Daoy (cell line): ENCODE measurements around the gene TIMM29. TPM values are rescaled to one million over a fixed set of nuclear protein-coding genes. Genes with fewer than 3 reads are reported as not detected.
"Not testable (repeated sequence)": the region's sequence is repeated elsewhere in the genome, so short reads cannot be mapped to it uniquely, and the experiment has no call there.

Experiments used
- DNase-seq: peaks from one replicate; pipeline ENCODE4 v3.0.0-alpha.2; 2015; ENCODE audit warnings: low read depth
- total RNA-seq: library from RNA; depleted of rRNA; stranded (reverse); fragments of >200 nt; shearing (Covaris generic); gene quantifications from 2 replicates; pipeline ENCODE4 v1.2.3, GENCODE V29; 2014

Gene TIMM29
- total RNA-seq, 1 experiment from 2014 or later = 67.1 TPM

- no peak for DNase-seq
Measured at GRCh38 chr19:10912619-10913018, 16.0 kb upstream of the TIMM29 start.

GRCh38 chr19:10913716-10914340, 14.8 kb upstream of the TIMM29 start:
- DNase-seq = no peak

DNA sequence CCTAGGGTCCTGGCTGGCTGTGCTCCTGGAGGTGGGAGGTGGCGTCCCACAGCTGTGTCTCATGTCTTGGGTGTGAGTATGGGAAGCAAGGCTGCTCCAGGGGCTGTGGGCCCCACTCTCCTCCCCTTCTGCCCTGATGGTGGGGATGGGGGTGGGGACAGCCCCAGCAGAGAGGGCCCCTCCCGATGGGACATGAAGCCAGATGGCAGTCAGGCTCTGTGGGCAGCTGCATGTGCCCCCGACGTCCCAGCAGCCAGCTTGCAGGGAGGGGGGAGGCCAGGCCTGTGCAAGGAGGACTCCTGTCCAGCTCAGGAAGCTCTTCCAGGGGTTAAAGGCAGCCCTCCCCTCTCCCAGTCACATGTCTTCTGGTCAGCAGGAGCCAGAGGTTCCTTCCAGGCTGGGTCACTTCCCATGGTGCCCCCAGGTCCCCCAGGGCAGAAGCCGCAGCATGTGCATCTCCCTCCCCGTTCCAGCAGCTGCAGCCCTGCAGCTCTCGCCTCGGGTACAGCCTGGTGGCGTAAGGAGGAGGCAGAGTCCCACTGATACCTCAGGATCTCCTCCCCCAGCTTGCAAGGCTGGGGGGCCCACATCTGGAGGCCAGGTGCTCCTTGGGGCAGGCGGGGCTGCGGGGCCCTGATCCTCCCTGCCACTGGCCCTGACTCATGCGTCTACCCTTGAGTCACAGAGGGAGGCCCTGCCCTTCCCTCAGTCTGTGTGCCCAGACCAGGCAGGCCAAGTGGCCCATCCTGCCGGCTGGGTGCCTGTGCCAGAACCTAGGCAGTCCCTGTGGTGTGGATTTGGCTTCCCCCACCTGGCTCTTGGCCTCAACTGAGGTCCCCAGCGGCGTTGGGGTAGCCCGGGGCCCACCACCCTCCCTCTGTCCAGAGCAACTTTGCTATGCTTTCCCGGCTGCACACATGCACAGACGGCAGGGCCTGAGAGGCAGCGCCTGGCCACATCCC, 13.2 kb upstream of the TIMM29 start:
- DNase-seq = peak; percentile 92

DNA sequence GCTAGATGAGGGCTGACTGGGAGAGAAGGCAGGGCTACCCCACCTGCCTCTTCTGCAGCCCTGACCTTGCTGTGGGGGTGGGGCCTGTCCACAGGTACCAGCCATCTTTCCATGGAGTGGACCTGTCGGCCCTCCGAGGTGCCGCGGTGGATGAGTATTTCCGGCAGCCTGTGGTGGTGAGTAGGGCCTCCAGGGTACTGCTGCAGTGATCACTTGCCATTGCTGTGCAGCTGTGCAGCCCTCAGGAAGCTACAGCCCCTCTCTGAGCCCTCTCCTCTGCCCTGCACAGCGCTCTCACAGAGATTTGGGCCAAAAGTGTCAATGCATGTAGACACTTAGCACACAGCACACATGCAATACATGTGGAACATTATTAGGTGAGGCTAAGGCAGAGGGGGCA, 12.0 kb upstream of the TIMM29 start:
- DNase-seq = no peak

DNA sequence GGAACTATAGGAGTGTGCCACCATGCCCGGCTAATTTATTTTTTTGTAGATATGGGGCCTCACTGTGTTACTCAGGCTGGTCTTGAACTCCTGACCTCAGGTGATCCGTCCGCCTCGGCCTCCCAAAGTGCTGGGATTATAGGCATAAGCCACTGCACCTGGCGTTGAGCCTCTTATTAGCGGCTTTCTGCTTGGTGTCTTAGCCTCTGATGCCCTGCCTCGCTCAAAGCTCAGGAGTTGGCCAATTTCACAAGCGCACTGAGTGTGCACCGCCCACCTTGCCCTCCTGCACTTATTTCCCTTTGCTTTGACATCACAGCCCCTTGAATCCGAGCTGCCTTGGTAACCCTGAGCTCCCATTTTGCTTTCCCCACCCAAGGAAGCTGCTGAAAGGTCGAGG, 10.3 kb upstream of the TIMM29 start:
- no peak for DNase-seq

GRCh38 chr19:10919352-10920287, 9.0 kb upstream of the TIMM29 start:
- no peak for DNase-seq

DNA sequence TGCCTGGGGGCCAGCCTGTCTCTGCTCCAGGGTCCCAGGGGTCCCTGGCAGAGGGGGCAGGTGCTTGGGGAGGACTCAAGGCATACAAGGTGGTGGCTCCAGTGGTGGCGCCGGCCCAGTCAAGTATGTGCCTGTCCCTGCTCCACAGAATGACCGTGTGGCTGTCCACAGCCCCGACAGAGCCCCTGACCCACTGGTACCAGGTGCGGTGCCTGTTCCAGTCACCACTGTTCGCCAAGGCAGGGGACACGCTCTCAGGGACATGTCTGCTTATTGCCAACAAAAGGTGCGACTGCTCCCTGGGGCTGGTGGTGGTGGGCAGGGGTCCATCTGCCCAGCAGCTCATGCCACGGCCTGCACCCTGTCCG, 8.3 kb upstream of the TIMM29 start:
- no peak for DNase-seq

- DNase-seq = no peak
Measured at GRCh38 chr19:10920781-10921180, 7.8 kb upstream of the TIMM29 start.

DNA sequence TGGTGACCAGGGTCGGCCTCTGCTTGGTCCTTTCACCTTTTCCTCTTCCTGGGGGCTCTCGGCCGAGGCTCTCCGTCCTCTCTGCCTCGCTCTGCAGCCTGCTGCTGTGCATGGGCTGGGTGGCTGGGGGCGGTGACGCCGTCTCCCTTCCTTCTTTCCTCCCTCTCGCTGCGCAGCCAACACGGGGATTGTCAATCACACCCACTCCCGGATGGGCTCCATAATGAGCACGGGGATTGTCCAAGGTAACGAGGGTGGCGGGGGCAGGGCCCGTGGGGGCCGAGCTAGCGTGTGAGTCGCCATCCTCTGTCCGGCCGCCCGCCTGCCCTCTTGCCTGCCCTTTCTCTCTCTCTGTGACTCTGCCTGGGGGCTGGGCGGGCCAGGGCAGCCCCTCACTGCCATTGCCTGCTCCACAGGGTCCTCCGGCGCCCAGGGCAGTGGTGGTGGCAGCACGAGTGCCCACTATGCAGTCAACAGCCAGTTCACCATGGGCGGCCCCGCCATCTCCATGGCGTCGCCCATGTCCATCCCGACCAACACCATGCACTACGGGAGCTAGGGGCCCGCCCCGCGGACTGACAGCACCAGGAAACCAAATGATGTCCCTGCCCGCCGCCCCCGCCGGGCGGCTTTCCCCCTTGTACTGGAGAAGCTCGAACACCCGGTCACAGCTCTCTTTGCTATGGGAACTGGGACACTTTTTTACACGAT, 7.3 kb upstream of the TIMM29 start:
- DNase-seq = no peak

DNA sequence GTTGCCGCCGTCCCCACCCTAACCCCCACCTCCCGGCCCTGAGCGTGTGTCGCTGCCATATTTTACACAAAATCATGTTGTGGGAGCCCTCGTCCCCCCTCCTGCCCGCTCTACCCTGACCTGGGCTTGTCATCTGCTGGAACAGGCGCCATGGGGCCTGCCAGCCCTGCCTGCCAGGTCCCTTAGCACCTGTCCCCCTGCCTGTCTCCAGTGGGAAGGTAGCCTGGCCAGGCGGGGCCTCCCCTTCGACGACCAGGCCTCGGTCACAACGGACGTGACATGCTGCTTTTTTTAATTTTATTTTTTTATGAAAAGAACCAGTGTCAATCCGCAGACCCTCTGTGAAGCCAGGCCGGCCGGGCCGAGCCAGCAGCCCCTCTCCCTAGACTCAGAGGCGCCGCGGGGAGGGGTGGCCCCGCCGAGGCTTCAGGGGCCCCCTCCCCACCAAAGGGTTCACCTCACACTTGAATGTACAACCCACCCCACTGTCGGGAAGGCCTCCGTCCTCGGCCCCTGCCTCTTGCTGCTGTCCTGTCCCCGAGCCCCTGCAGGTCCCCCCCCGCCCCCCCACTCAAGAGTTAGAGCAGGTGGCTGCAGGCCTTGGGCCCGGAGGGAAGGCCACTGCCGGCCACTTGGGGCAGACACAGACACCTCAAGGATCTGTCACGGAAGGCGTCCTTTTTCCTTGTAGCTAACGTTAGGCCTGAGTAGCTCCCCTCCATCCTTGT, 6.5 kb upstream of the TIMM29 start:
- no peak for DNase-seq

GRCh38 chr19:10922638-10923014, 6.0 kb upstream of the TIMM29 start:
- no peak for DNase-seq

- no peak for DNase-seq
Measured at GRCh38 chr19:10923260-10924112, 5.1 kb upstream of the TIMM29 start.

DNA sequence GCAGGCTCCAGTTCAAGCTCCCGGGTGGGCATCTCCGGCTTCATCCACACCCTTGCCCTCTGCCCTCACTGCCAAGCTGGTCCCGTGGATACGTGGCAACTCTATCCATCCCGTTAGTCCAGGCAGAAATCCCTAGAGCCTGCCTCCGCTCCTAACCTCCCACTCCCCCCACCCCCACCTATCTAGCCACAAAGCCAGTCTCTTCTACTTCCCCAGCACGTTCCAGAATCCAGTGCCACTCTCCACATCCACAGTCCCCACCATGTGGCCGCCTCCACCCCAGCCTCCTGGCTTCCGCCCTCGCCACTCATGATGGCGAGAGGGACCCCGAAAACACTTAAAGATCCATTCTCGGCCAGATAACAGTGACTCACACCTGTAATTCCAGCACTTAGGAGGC, 4.0 kb upstream of the TIMM29 start:
- no peak for DNase-seq

DNA sequence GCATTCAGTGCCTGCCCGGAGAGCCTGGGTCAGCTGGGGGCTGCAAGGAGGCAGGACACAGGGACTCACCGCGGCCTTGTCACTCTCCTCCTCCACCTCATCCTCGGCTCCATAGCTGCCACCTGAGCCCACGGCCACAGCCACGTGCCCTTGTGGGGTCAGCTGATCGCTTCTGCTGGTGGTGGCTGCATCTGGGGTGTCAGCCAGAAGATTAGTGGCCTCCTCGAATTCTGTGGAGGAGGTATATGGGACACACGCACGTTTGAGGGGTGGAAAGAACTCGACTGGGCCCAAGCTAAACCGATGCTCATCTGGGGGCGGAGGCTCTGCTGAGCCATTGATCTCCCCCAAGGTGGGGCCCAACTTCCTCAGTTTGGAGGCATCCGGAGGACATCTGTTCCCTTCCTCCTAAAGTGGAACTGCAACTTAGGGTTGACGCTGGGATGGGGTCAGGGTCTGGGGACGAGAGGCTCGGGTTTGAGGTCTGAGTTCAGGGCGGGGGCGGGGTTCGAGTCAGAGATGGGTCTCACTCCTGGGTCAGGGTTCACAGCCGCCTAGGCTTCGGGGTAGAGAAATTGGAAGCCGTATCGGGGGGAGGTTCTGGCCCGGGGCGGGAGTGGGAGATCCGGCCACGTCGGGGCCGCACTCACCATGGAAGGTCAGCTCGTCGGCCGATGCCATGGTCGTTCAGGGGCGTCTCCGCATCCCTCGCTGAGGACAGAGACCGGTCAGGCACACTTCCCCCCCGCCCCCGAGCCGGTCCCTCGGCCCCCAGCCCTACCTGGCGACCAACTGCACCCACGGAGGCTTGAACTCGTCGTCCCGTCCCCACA, 665 bp upstream of the TIMM29 start:
- DNase-seq = no peak

DNA sequence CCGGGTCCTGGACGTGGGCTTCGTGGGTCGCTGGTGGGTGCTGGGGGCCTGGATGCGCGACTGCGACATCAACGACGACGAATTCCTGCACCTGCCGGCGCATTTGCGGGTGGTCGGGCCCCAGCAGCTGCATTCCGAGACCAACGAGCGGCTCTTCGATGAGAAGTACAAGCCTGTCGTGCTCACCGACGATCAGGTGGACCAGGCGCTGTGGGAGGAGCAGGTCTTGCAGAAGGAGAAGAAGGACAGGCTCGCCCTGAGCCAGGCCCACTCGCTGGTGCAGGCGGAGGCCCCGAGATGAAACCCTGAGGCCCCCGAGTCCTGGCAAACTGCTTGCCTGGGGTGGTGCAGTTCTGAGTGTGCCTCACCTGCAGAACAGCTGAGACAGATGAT, 787 bp downstream of the TIMM29 start:
- no peak for DNase-seq

DNA sequence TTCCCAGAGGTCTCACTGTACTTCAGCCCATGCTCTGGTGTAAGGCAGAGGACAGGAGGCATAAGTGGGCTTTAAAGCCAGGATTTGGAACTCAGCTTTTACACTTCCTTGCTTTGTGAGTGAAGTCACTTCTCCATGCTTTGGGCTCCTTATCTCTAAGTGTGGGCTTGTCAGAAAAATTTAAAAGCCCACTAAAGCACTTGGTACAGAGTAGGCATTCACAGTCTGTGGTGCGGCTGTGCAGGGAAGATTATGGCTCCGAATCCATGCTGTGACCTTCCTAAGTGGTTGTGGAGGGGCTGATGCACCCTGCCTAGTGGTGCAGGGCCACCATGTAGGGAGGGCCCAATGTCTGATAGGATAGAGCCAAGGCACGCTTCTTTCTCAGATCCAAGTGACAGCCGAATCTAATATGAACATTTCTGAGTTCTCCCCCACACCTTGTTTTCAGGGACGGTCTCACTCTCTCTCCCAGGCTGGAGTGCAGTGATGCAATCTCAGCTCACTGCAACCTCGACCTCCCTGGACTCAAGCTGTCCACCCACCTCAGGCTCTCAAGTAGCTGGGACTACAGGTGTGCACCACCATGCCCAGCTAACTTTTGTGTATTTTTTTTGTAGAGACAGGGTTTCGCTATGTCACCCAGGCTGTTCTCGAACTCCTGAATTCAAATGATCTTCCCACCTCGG, 6.9 kb downstream of the TIMM29 start:
- no peak for DNase-seq

DNA sequence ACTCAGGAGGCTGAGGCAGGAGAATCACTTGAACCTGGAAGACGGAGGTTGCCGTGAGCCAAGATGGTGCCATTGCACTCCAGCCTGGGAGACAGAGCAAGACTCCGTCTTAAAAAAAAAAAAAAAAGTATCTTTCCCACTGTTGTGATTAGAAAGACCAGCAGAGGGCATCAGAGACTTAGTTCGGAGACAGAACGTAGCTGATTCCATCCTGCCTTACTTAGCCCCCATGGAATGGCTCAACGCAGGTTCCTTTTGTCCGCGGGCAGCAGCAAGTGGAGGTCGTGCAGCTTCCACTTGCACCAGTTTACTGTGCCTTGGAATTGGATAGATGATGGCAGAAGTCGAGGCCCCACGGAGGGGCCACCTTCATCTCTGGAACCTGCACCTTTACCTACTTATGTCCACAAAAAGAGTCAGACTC, 8.1 kb downstream of the TIMM29 start:
- DNase-seq = peak; percentile 74

GRCh38 chr19:10941649-10942048, 13.0 kb downstream of the TIMM29 start:
- DNase-seq = not testable (repeated sequence)
